Measurements from ENCODE around the gene PRKAG2. TPM values are rescaled to one million over a fixed set of nuclear protein-coding genes. Genes with fewer than 3 reads are reported as not detected.
"Not testable (repeated sequence)": the region's sequence is repeated elsewhere in the genome, so short reads cannot be mapped to it uniquely, and the experiment has no call there.

Gene PRKAG2
- total and polyA plus RNA-seq, 2 of the 13 experiments (the other 11 are each of a cell fraction or from before 2014, with no cell fraction given), result 0.90 to 1.3 TPM

GRCh38 chr7:151914051-151914450 lies 37.1 kb upstream of the PRKAG2 start (continued):
- TF ChIP-seq GATA4 (IDR thresholded peaks at IDR 0.05; ENCODE audit: borderline replicate concordance, low read depth) (no peak), CHCHD3 (CRISPR knock-in tag; IDR thresholded peaks at IDR 0.05) (no peak)

- H3K36me3 ChIP-seq (replicated peaks in 1 of 2; ENCODE audit: control insufficient read depth in 1 of 2, insufficient read depth in 2 of 2, low read length in 2 of 2); intact Hi-C loops (cut with micrococcal nuclease; ENCODE audit: unreplicated experiment); H3K79me2 ChIP-seq (ENCODE audit: insufficient read depth, low read length); H3K27me3 ChIP-seq (ENCODE audit: control insufficient read depth in 1 of 2, insufficient read depth in 2 of 2, low read length in 2 of 2); CTCF ChIA-PET (ENCODE audit: low intra/inter-chr PET ratio, low total read pairs); H2AFZ ChIP-seq (ENCODE audit: low read length); H3K4me2 ChIP-seq (ENCODE audit: low read depth, low read length); H3K4me1 ChIP-seq (ENCODE audit: insufficient read depth, low read length); H3K4me3 ChIP-seq (replicated peaks in 1 of 3; ENCODE audit: insufficient read depth in 1 of 3, low read depth in 2 of 3, low read length in 3 of 3); H3K9me3 ChIP-seq (ENCODE audit: low read length); DNase-seq (ENCODE audit: low spot score); in situ Hi-C loops (cut with HindIII; ENCODE audit: extremely low pct_ligation_motif_present, low pct_unique_long_range_greater_than_20kb); H4K20me1 ChIP-seq (ENCODE audit: insufficient read depth, low read length); BruUV-seq (replicated peaks); H3K27ac ChIP-seq (ENCODE audit: extremely low read length, insufficient read depth, low read length); POLR2A ChIA-PET; ATAC-seq; H3K9ac ChIP-seq (ENCODE audit: insufficient read depth, low read depth, low read length); FAIRE-seq: not testable (repeated sequence)
- 4% methylated on average over 3 of the region's 3 CpGs for WGBS (ENCODE audit: low lambda C conversion rate)
Measured at GRCh38 chr7:151910655-151911054, 33.7 kb upstream of the PRKAG2 start.

- H3K27me3 ChIP-seq (ENCODE audit: control insufficient read depth in 1 of 2, insufficient read depth in 2 of 2, low read length in 2 of 2); POLR2A ChIA-PET; intact Hi-C loops (cut with micrococcal nuclease; ENCODE audit: unreplicated experiment); H3K79me2 ChIP-seq (ENCODE audit: insufficient read depth, low read length); H3K36me3 ChIP-seq (replicated peaks in 1 of 2; ENCODE audit: control insufficient read depth in 1 of 2, insufficient read depth in 2 of 2, low read length in 2 of 2); H3K27ac ChIP-seq (ENCODE audit: extremely low read length, insufficient read depth, low read length); in situ Hi-C loops (cut with HindIII; ENCODE audit: extremely low pct_ligation_motif_present, low pct_unique_long_range_greater_than_20kb); H3K4me1 ChIP-seq (ENCODE audit: insufficient read depth, low read length); CTCF ChIA-PET (ENCODE audit: low intra/inter-chr PET ratio, low total read pairs); FAIRE-seq; DNase-seq (ENCODE audit: low spot score); H3K9ac ChIP-seq (ENCODE audit: insufficient read depth, low read depth, low read length); H3K4me2 ChIP-seq (ENCODE audit: low read depth, low read length); H3K4me3 ChIP-seq (replicated peaks in 1 of 3; ENCODE audit: insufficient read depth in 1 of 3, low read depth in 2 of 3, low read length in 3 of 3); H4K20me1 ChIP-seq (ENCODE audit: insufficient read depth, low read length); BruUV-seq (replicated peaks); H2AFZ ChIP-seq (ENCODE audit: low read length); H3K9me3 ChIP-seq (ENCODE audit: low read length); ATAC-seq: not testable (repeated sequence)
- 31% methylated on average over 3 of the region's 3 CpGs for WGBS (ENCODE audit: low lambda C conversion rate)
Measured at GRCh38 chr7:151907115-151907514, 30.2 kb upstream of the PRKAG2 start.
